Neuronal stem cell (in vitro differentiated cells): ENCODE results near the gene PARP1.

Source experiments
- DNase-seq: peaks from one replicate; pipeline ENCODE4 v3.0.0-alpha.2; 2013; ENCODE audit warnings: low spot score
- H2AFZ ChIP-seq: one replicate; pipeline ENCODE4 v1.6.1; 2013; ENCODE audit warnings: mild to moderate bottlenecking, low read length, inconsistent platforms
- H2AK5ac ChIP-seq: 2 replicates; pipeline ENCODE4 v1.6.1; 2013; ENCODE audit warnings: low read depth, mild to moderate bottlenecking, inconsistent platforms, low read length, moderate library complexity, mixed read lengths
- H2BK120ac ChIP-seq: 2 replicates; pipeline ENCODE4 v1.6.1; 2013; ENCODE audit warnings: low read depth, mild to moderate bottlenecking, inconsistent platforms, low read length, moderate library complexity, mixed read lengths
- H2BK12ac ChIP-seq: one replicate; pipeline ENCODE4 v1.6.1; 2013; ENCODE audit warnings: low read length, inconsistent platforms
- H2BK15ac ChIP-seq: 2 replicates; pipeline ENCODE4 v1.6.1; 2013; ENCODE audit warnings: mild to moderate bottlenecking, low read length, inconsistent platforms, mixed read lengths
- H2BK5ac ChIP-seq: one replicate; pipeline ENCODE4 v1.6.1; 2013; ENCODE audit warnings: inconsistent platforms, mild to moderate bottlenecking, low read length, moderate library complexity
- H3K14ac ChIP-seq: one replicate; pipeline ENCODE4 v1.6.1; 2013; ENCODE audit warnings: low read length, inconsistent platforms
- H3K18ac ChIP-seq: 2 replicates; pipeline ENCODE4 v1.6.1; 2013; ENCODE audit warnings: low read length, inconsistent platforms
- H3K23ac ChIP-seq: 2 replicates; pipeline ENCODE4 v1.6.1; 2013; ENCODE audit warnings: low read depth, mild to moderate bottlenecking, mixed read lengths, low read length, inconsistent platforms; ENCODE audit not compliant: poor library complexity
- H3K27ac ChIP-seq: replicated peaks from 3 replicates; pipeline ENCODE4 v1.5.1; 2013; ENCODE audit warnings: low read length, inconsistent platforms
- H3K27me3 ChIP-seq, 3 experiments: 2 replicates each; pipeline ENCODE4 v1.6.1; 2013; ENCODE audit warnings: low read length in 3 of 3, mild to moderate bottlenecking in 2 of 3, inconsistent platforms in 1 of 3, low read depth in 1 of 3, mixed read lengths in 1 of 3, moderate library complexity in 1 of 3; ENCODE audit not compliant: control insufficient read depth in 3 of 3, insufficient read depth in 3 of 3
- H3K36me3 ChIP-seq, 2 donors: replicated peaks in 1 of 2; 2 replicates each; pipeline ENCODE4 v1.6.1; 2013; ENCODE audit warnings: low read length in 2 of 2; ENCODE audit not compliant: control insufficient read depth in 2 of 2, insufficient read depth in 2 of 2
- H3K4ac ChIP-seq: 2 replicates; pipeline ENCODE4 v1.6.1; 2013; ENCODE audit warnings: inconsistent platforms, mild to moderate bottlenecking, low read length, moderate library complexity
- H3K4me1 ChIP-seq, 2 donors: 1 replicate in 1 of 2; 2 replicates in 1 of 2; pipeline ENCODE4 v1.6.1; 2013; ENCODE audit warnings: low read length in 2 of 2, low read depth in 1 of 2; ENCODE audit not compliant: control insufficient read depth in 2 of 2, insufficient read depth in 1 of 2
- H3K4me2 ChIP-seq: one replicate; pipeline ENCODE4 v1.6.1; 2013; ENCODE audit warnings: mild to moderate bottlenecking, low read length, inconsistent platforms; ENCODE audit not compliant: insufficient read depth, poor library complexity, severe bottlenecking
- H3K4me3 ChIP-seq, 2 donors: 2 replicates each; pipeline ENCODE4 v1.5.1; 2013; ENCODE audit warnings: low read length in 2 of 2, mild to moderate bottlenecking in 2 of 2, inconsistent platforms in 1 of 2, moderate library complexity in 1 of 2
- H3K79me1 ChIP-seq: one replicate; pipeline ENCODE4 v1.6.1; 2013; ENCODE audit warnings: low read depth, mild to moderate bottlenecking, inconsistent platforms, low read length, moderate library complexity
- H3K9ac ChIP-seq: one replicate; pipeline ENCODE4 v1.6.1; 2013; ENCODE audit warnings: mild to moderate bottlenecking, low read depth, low read length, inconsistent platforms; ENCODE audit not compliant: poor library complexity
- H3K9me3 ChIP-seq, 2 donors: replicated peaks in 1 of 2; 2 replicates each; pipeline versions ENCODE3 to v1.6.1; 2013; ENCODE audit warnings: low read length in 2 of 2, mild to moderate bottlenecking in 2 of 2, inconsistent platforms in 1 of 2, low read depth in 1 of 2, mixed read lengths in 1 of 2, moderate library complexity in 1 of 2; ENCODE audit not compliant: control insufficient read depth in 2 of 2, insufficient read depth in 1 of 2
- H4K8ac ChIP-seq: one replicate; pipeline ENCODE4 v1.6.1; 2013; ENCODE audit warnings: low read depth, mild to moderate bottlenecking, inconsistent platforms, low read length, moderate library complexity
- H4K91ac ChIP-seq: one replicate; pipeline ENCODE4 v1.6.1; 2013; ENCODE audit warnings: low read length, low read depth, mild to moderate bottlenecking, inconsistent platforms; ENCODE audit not compliant: poor library complexity
- WGBS, 2 donors: extraction: QIAGEN DNeasy Blood & Tissue Kit; methylation state at CpG; one replicate each; pipeline ENCODE4 v1.1.7; 2013; ENCODE audit warnings: missing lambda C conversion rate in 2 of 2, mixed read lengths in 1 of 2; ENCODE audit not compliant: insufficient read length in 2 of 2, insufficient replicate concordance in 1 of 2; ENCODE audit errors: extremely low coverage in 2 of 2; 5-methylcytosine and 5-hydroxymethylcytosine counted together

The PARP1 gene

DNA sequence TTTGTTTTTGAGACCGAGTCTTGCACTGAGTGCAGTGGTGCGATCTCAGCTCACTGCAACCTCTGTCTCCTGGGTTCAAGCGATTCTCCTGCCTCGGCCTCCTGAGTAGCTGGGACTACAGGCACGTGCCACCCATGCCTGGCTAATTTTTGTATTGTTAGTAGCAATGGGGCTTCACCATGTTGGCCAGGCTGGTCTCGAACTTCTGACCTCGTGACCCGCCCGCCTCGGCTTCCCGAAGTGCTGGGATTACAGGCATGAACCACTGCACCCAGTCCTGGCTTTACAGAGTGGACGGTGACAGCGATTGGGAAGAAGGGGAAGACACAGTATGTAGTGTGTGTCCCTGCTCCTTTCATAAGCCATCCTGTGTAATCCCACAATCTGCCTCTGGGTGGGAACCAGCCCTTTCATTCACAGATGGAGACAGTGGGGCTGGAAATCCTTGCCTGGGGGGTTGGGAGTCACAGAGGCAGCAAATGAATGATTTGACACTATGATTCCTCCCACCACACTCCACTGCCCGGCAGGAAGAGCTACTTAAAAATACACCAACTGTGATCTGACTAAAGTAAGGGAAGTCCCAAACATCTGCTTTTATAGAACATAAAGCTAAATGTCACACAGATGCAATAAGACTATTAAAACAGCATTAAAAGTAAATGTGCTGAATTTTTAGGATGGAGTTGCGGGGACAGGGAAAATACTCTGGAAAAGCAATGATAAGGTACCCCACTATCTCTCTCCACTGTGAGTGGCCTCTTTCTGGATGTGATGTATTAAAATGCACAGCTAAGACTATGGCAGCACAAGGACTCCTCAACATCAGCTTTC lies 4.5 kb downstream of the PARP1 start:
- no peak overlapping the region for H4K91ac ChIP-seq
- H3K9ac ChIP-seq, result no peak overlapping the region
- H3K4me1 ChIP-seq, result peaks cover 20 to 25% of the 10 kb centered on the region in 2 donors
- no peak for DNase-seq
- H2AFZ ChIP-seq, result no peak overlapping the region
- no peak overlapping the region for H3K27ac ChIP-seq
- H2BK12ac ChIP-seq, result no peak overlapping the region
- no peak overlapping the region for H2BK120ac ChIP-seq
- no peak overlapping the region for H3K4me3 ChIP-seq
- H2BK15ac ChIP-seq, result no peak overlapping the region
- H3K23ac ChIP-seq, result peak overlapping the region; percentile 0
- no peak overlapping the region for H3K4me2 ChIP-seq
- H4K8ac ChIP-seq, result no peak overlapping the region
- H2BK5ac ChIP-seq, result no peak overlapping the region
- H3K79me1 ChIP-seq, result peaks cover 19% of the 10 kb centered on the region
- peaks cover 30 to 65% of the 10 kb centered on the region in 2 donors for H3K36me3 ChIP-seq
- no peaks in the 10 kb centered on the region for H3K9me3 ChIP-seq
- WGBS, 2 donors, result no CpG with 5 or more reads among the region's 15 CpGs
- H3K27me3 ChIP-seq, result no peaks in the 10 kb centered on the region
- no peak overlapping the region for H3K4ac ChIP-seq
- no peak overlapping the region for H3K18ac ChIP-seq
- H3K14ac ChIP-seq, result no peak overlapping the region
- H2AK5ac ChIP-seq, result no peak overlapping the region

GRCh38 chr1:226402739-226403165 lies 5.1 kb downstream of the PARP1 start:
- no peak for DNase-seq
- Histone ChIP-seq H3K79me1 (peaks cover 19% of the 10 kb centered on the region), H2AFZ (no peak overlapping the region), H4K8ac (no peak overlapping the region), H3K4me1 (peaks cover 20 to 25% of the 10 kb centered on the region in 2 donors), H2BK15ac (no peak overlapping the region), H3K36me3 (peaks cover 30 to 72% of the 10 kb centered on the region in 2 donors), H3K27ac (no peak overlapping the region), H4K91ac (no peak overlapping the region), H3K4me2 (no peak overlapping the region), H3K4me3 (no peak overlapping the region), H2BK120ac (no peak overlapping the region), H3K9ac (no peak overlapping the region), H2AK5ac (no peak overlapping the region), H3K27me3 (no peaks in the 10 kb centered on the region), H3K9me3 (no peaks in the 10 kb centered on the region), H3K18ac (no peak overlapping the region), H3K23ac (peak overlapping the region; percentile 0), H2BK12ac (no peak overlapping the region), H3K4ac (no peak overlapping the region), H2BK5ac (no peak overlapping the region), H3K14ac (no peak overlapping the region)
- WGBS, 2 donors, result no CpG with 5 or more reads among the region's 4 CpGs

DNA sequence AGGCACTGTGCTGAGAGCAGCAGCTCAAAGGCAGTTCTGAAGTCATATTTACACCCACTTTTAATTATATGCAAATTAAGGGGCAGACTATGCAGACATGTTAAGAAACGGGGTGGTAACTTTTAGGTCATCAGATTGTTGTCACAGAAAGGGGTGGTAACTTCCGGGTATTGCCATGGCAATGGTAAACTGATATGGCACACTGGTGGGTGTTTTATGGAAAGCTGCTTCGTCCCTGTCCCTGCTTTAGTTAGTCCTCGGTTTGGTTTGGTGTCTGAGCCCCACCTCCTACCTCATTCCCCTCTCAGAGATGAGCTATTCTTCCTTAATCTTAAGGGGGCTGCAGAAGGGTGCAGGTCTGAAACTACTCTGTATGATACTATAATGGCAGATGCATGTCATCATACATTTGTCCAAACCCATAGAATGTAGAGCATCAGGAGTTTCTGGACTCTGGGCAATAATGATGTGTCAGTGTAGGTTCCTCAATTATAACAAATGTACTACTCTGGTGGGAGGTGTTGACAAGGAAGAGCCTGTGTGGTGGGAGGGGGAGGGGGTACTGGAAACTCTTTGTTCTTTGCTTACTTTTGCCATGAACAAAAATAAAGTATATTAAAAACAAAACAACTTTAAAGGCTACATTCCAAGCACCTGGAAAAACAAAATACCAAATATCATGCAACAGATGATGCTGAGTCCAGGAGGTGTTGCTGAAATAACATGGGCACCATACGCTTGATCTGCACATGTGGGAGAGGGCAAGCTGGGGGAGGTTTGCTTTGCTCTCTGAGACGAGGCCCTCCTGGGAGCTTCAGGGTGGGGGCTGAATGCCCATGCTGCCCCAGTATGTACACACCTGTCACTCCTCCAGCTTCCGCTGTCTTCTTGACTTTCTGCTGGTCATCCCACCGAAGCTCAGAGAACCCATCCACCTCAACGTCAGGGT lies 6.3 kb downstream of the PARP1 start:
- no peaks in the 10 kb centered on the region for H3K27me3 ChIP-seq
- no peak overlapping the region for H3K27ac ChIP-seq
- H3K4me1 ChIP-seq, result peaks cover 19 to 23% of the 10 kb centered on the region in 2 donors
- no peak overlapping the region for H3K18ac ChIP-seq
- no peak overlapping the region for H2AFZ ChIP-seq
- H3K36me3 ChIP-seq, result peaks cover 34 to 83% of the 10 kb centered on the region in 2 donors
- H3K4ac ChIP-seq, result no peak overlapping the region
- H2BK12ac ChIP-seq, result no peak overlapping the region
- no peak overlapping the region for H2BK15ac ChIP-seq
- H4K91ac ChIP-seq, result no peak overlapping the region
- no peak overlapping the region for H3K4me3 ChIP-seq
- peaks cover 19% of the 10 kb centered on the region for H3K79me1 ChIP-seq
- no peak overlapping the region for H3K14ac ChIP-seq
- no peaks in the 10 kb centered on the region for H3K9me3 ChIP-seq
- H4K8ac ChIP-seq, result no peak overlapping the region
- H3K9ac ChIP-seq, result no peak overlapping the region
- no peak overlapping the region for H2AK5ac ChIP-seq
- H3K4me2 ChIP-seq, result no peak overlapping the region
- H2BK5ac ChIP-seq, result no peak overlapping the region
- no CpG with 5 or more reads among the region's 9 CpGs for WGBS, 2 donors
- H2BK120ac ChIP-seq, result no peak overlapping the region
- H3K23ac ChIP-seq, result no peak overlapping the region
- DNase-seq, result no peak
